Osteoblast (primary cell): Measurements from ENCODE around the gene PGAP1. TPM values are rescaled to one million over a fixed set of nuclear protein-coding genes. Genes with fewer than 3 reads are reported as not detected.

Experiments
- DNase-seq: peaks from one replicate; pipeline ENCODE4 v3.0.0; 2011; ENCODE audit warnings: low spot score, mixed read lengths; ENCODE audit not compliant: insufficient read length; ENCODE audit errors: missing footprints
- H2AFZ ChIP-seq: 2 replicates; pipeline ENCODE4 v1.6.0; 2011; ENCODE audit warnings: mild to moderate bottlenecking, low read length
- H3K27ac ChIP-seq: 2 replicates; pipeline ENCODE4 v1.5.1; 2011; ENCODE audit warnings: mild to moderate bottlenecking, low read depth, low read length, moderate library complexity
- H3K27me3 ChIP-seq: 2 replicates; pipeline ENCODE4 v1.6.0; 2012; ENCODE audit warnings: mild to moderate bottlenecking, control low read depth, inconsistent platforms, low read length, moderate library complexity; ENCODE audit not compliant: insufficient read depth
- H3K36me3 ChIP-seq: 2 replicates; pipeline ENCODE4 v1.5.1; 2011; ENCODE audit warnings: mild to moderate bottlenecking, low read length, control low read depth, moderate library complexity; ENCODE audit not compliant: insufficient read depth
- H3K4me1 ChIP-seq: 2 replicates; pipeline ENCODE4 v1.5.1; 2011; ENCODE audit warnings: mild to moderate bottlenecking, low read length, control low read depth, moderate library complexity; ENCODE audit not compliant: insufficient read depth
- H3K4me2 ChIP-seq: 2 replicates; pipeline ENCODE4 v1.6.0; 2011; ENCODE audit warnings: mild to moderate bottlenecking, low read length; ENCODE audit not compliant: insufficient read depth
- H3K4me3 ChIP-seq: fragments of 200-600 bp; sonication (generic); 3 replicates; pipeline ENCODE4 v1.5.1; 2012; ENCODE audit warnings: mild to moderate bottlenecking, low read length, inconsistent platforms; ENCODE audit not compliant: insufficient read depth
- H3K79me2 ChIP-seq: 2 replicates; pipeline ENCODE4 v1.6.0; 2012; ENCODE audit warnings: mild to moderate bottlenecking, low read length, control low read depth, inconsistent platforms; ENCODE audit not compliant: insufficient read depth
- H3K9me3 ChIP-seq: 2 replicates; pipeline ENCODE4 v1.5.1; 2011; ENCODE audit warnings: low read depth, low read length, control low read depth
- H4K20me1 ChIP-seq: 2 replicates; pipeline ENCODE4 v1.6.0; 2012; ENCODE audit warnings: mild to moderate bottlenecking, low read length, control low read depth; ENCODE audit not compliant: insufficient read depth
- total RNA-seq: library from RNA; depleted of rRNA; stranded (reverse); fragments of >200 nt; gene quantifications from 2 replicates; pipeline ENCODE4 v1.2.3, GENCODE V29; 2012
- TF ChIP-seq, protein P1 (sequence below): IDR thresholded peaks from 2 replicates; pipeline ENCODE4 v1.5.1; 2011; ENCODE audit warnings: mild to moderate bottlenecking, low read depth, low read length, moderate library complexity; ENCODE audit errors: extremely low read depth

Gene PGAP1
- total RNA-seq, 1 donor: 7.2 TPM

DNA sequence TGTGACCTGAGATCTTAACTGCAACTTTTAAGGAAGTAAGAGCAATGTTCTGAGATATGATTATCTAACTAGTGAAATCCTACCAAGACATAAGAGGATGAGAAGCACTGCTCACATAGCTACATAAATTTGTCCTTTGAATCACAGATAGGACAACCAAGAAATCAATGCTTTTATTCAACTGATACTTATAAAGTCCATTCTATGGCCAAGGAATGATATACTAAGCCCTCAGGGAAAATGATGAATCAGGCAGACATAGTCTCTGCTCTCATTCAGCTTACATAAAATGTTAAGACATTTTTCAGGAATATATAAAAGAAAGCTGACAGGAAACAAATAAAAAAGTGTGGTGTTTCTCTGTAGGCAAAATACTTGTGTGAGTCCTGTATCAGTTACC is 39.1 kb downstream of the PGAP1 start:
- H4K20me1 ChIP-seq: no peaks in the 10 kb centered on the region
- H3K27ac ChIP-seq: no peak overlapping the region
- no peaks in the 10 kb centered on the region for H3K27me3 ChIP-seq
- TF ChIP-seq, protein P1, sequence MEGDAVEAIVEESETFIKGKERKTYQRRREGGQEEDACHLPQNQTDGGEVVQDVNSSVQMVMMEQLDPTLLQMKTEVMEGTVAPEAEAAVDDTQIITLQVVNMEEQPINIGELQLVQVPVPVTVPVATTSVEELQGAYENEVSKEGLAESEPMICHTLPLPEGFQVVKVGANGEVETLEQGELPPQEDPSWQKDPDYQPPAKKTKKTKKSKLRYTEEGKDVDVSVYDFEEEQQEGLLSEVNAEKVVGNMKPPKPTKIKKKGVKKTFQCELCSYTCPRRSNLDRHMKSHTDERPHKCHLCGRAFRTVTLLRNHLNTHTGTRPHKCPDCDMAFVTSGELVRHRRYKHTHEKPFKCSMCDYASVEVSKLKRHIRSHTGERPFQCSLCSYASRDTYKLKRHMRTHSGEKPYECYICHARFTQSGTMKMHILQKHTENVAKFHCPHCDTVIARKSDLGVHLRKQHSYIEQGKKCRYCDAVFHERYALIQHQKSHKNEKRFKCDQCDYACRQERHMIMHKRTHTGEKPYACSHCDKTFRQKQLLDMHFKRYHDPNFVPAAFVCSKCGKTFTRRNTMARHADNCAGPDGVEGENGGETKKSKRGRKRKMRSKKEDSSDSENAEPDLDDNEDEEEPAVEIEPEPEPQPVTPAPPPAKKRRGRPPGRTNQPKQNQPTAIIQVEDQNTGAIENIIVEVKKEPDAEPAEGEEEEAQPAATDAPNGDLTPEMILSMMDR: no peak
- no peak overlapping the region for H3K4me2 ChIP-seq
- no peaks in the 10 kb centered on the region for H3K79me2 ChIP-seq
- peak; percentile 42 for DNase-seq
- no peak overlapping the region for H3K4me3 ChIP-seq
- no peak overlapping the region for H2AFZ ChIP-seq
- no peaks in the 10 kb centered on the region for H3K4me1 ChIP-seq
- no peaks in the 10 kb centered on the region for H3K9me3 ChIP-seq
- peaks cover 3% of the 10 kb centered on the region for H3K36me3 ChIP-seq

DNA sequence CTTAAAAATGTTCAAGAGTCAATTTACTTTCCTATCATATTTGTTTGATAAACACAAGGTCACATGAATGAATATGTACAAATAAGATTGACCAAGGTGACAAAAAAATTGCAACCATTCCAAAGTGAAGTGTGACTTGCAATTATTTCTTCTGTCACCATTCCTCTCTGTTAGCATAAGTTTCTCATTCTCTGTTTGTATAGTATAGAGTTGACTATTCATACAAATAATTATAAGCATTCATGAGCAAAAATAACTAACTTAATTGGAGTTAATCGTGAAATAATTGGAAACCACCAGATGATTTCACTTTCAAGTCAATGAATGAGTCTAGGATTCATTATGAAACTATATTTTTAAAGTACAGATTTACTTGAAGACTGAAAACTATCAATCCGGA is 42.1 kb downstream of the PGAP1 start:
- Histone ChIP-seq H3K79me2 (no peaks in the 10 kb centered on the region), H3K27ac (no peak overlapping the region), H3K27me3 (no peaks in the 10 kb centered on the region), H3K36me3 (peaks cover 3% of the 10 kb centered on the region), H3K4me3 (no peak overlapping the region), H3K9me3 (no peaks in the 10 kb centered on the region), H2AFZ (no peak overlapping the region), H4K20me1 (no peaks in the 10 kb centered on the region), H3K4me1 (no peaks in the 10 kb centered on the region), H3K4me2 (no peak overlapping the region)
- no peak for DNase-seq
- TF ChIP-seq, protein P1: no peak

DNA sequence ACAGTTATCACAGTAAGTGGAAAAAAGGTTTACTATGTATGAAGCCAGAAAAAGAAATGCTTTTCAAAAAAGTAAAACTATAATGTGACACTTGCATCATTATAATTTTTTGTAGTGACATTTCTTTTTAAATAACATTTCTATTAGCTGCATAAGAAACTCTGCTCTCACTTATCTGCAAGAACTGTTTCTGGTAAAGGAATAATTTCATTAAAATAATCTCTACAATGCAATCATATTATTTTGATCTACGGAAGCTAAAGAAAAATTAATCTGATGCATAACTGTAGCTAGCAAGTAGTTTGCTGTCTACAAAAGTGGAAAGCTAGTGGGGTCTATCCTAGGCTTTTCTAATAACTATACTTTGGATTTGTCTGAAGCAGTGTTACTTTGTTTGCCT is 50.1 kb downstream of the PGAP1 start:
- Histone ChIP-seq H3K4me3 (no peak overlapping the region), H3K4me2 (no peak overlapping the region), H3K36me3 (peaks cover 7% of the 10 kb centered on the region), H4K20me1 (no peaks in the 10 kb centered on the region), H2AFZ (no peak overlapping the region), H3K79me2 (no peaks in the 10 kb centered on the region), H3K9me3 (no peaks in the 10 kb centered on the region), H3K27me3 (no peaks in the 10 kb centered on the region), H3K27ac (no peak overlapping the region), H3K4me1 (no peaks in the 10 kb centered on the region)
- DNase-seq: no peak
- TF ChIP-seq, protein P1: no peak

DNA sequence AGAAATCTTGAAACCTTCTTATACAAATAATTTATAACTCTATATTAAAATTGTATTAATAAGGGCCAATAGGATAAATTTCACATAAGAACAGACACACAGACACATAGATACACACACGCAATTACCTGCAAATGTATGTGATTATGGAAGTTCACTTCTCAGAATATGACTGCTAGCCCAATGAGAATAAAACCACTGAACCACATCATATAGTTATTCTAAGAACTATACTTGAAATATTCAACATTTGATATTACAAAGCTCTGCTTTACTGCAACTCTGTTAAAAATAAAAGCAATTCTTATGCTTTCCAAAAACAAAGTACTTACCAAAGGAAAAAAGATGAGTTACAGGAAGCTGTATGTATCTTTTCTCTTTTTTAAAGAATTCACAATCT is 51.1 kb downstream of the PGAP1 start:
- no peak overlapping the region for H3K4me2 ChIP-seq
- no peaks in the 10 kb centered on the region for H4K20me1 ChIP-seq
- no peak overlapping the region for H2AFZ ChIP-seq
- DNase-seq: no peak
- H3K27ac ChIP-seq: no peak overlapping the region
- H3K27me3 ChIP-seq: no peaks in the 10 kb centered on the region
- no peaks in the 10 kb centered on the region for H3K4me1 ChIP-seq
- TF ChIP-seq, protein P1: no peak
- no peak overlapping the region for H3K4me3 ChIP-seq
- no peaks in the 10 kb centered on the region for H3K79me2 ChIP-seq
- H3K36me3 ChIP-seq: peaks cover 10% of the 10 kb centered on the region
- H3K9me3 ChIP-seq: no peaks in the 10 kb centered on the region
